ENCODE results near the gene HRK. TPM values are rescaled to one million over a fixed set of nuclear protein-coding genes. Genes with fewer than 3 reads are reported as not detected.

The HRK gene
- total RNA-seq, 4 donors from 2014 or later, result 0.11 to 0.17 TPM; not detected in 2

DNA sequence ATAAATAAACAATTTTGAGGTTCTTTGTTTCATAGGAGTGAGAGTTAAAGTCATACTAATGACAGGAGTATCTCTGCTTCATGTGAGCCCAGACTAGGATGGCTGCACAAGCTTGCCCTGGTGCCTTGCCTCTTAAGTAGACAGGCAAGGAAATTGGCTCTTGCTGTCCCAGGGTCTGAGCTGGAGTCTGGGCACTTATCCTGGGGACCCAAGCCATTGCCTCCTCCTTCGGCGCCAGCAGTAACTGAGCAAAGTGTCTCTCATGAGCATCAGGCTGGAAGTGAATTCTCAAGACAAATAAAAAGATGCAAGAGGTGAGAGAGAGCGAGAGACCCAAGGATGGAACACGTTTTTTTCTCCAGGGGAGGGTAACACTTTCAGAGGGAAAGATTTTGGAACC lies 22.6 kb upstream of the HRK start:
- H3K36me3 ChIP-seq, result no peaks in the 10 kb centered on the region
- no peaks in the 10 kb centered on the region for H3K9me3 ChIP-seq
- WGBS, result 59% methylated on average over 4 of the region's 4 CpGs
- H3K4me1 ChIP-seq, result no peaks in the 10 kb centered on the region
- TF ChIP-seq, protein P1, sequence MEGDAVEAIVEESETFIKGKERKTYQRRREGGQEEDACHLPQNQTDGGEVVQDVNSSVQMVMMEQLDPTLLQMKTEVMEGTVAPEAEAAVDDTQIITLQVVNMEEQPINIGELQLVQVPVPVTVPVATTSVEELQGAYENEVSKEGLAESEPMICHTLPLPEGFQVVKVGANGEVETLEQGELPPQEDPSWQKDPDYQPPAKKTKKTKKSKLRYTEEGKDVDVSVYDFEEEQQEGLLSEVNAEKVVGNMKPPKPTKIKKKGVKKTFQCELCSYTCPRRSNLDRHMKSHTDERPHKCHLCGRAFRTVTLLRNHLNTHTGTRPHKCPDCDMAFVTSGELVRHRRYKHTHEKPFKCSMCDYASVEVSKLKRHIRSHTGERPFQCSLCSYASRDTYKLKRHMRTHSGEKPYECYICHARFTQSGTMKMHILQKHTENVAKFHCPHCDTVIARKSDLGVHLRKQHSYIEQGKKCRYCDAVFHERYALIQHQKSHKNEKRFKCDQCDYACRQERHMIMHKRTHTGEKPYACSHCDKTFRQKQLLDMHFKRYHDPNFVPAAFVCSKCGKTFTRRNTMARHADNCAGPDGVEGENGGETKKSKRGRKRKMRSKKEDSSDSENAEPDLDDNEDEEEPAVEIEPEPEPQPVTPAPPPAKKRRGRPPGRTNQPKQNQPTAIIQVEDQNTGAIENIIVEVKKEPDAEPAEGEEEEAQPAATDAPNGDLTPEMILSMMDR (IDR thresholded peaks at IDR 0.05), result no peak
- no peak for TF ChIP-seq POLR2A (IDR thresholded peaks at IDR 0.05; ENCODE audit: low read depth)
- no peak for TF ChIP-seq POLR2AphosphoS5 (IDR thresholded peaks at IDR 0.05)
- no peak for TF ChIP-seq EP300 (IDR thresholded peaks at IDR 0.05)
- intact Hi-C loops (cut with DNase I), result no loop called here
- peaks cover 0 to 42% (median 0%) of the 10 kb centered on the region in 4 donors for H3K27me3 ChIP-seq
- DNase-seq (ENCODE audit: extremely low spot score), result no peak
- H3K27ac ChIP-seq (replicated peaks in 1 of 4), result no peak overlapping the region
- H3K4me3 ChIP-seq, result no peak overlapping the region

DNA sequence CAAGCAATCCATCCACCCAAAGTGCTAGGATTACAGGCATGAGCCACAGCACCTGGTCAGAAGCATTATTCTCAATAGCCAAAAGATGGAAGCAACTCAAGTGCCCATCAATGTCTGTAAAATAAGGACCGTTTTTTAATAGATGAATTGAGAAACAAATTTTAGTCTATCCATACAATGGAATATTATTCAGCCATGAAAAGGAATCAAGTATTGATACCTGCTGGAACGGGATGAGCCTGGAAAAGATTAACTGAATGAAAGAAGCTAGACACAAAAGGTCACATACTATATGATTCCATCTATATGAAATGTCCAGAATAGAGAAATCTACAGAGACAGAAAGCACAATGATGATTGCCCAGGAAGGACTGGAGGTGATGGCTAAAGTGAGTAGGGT lies 20.4 kb upstream of the HRK start:
- H3K4me3 ChIP-seq, result no peak overlapping the region
- no peaks in the 10 kb centered on the region for H3K36me3 ChIP-seq
- no peaks in the 10 kb centered on the region for H3K4me1 ChIP-seq
- no peak for DNase-seq (ENCODE audit: extremely low spot score)
- WGBS, result 81% methylated on average over 2 of the region's 2 CpGs
- H3K9me3 ChIP-seq, result no peaks in the 10 kb centered on the region
- intact Hi-C loops (cut with DNase I), result no loop called here
- peaks cover 0 to 62% (median 0%) of the 10 kb centered on the region in 4 donors for H3K27me3 ChIP-seq
- no peak overlapping the region for H3K27ac ChIP-seq (replicated peaks in 1 of 4)
- TF ChIP-seq, protein P1 (IDR thresholded peaks at IDR 0.05), result no peak
- TF ChIP-seq POLR2A (IDR thresholded peaks at IDR 0.05; ENCODE audit: low read depth), result no peak

DNA sequence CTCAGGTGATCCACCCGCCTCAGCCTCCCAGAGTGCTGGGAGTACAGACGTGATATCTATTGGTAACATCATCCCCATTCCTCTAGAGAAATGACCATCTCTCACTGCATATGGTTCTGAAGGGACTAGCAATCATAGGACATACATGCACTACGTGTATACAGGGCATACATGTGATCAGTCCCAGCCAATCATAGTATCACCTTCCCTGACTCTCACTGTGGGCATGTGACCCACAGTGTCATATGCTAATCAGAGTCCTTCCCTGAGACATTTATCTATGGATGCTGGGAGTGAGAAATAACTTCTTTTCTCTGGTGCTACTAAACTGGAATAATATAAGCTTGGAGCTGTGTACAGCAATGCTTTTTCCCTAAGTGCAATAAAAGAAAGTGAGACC lies 17.4 kb upstream of the HRK start:
- TF ChIP-seq EP300 (IDR thresholded peaks at IDR 0.05) (no peak), POLR2AphosphoS5 (IDR thresholded peaks at IDR 0.05) (no peak), POLR2A (IDR thresholded peaks at IDR 0.05; ENCODE audit: low read depth) (no peak)
- TF ChIP-seq, protein P1 (IDR thresholded peaks at IDR 0.05), result no peak
- no peaks in the 10 kb centered on the region for H3K4me1 ChIP-seq
- no peak overlapping the region for H3K27ac ChIP-seq (replicated peaks in 1 of 4)
- no peaks in the 10 kb centered on the region for H3K9me3 ChIP-seq
- intact Hi-C loops (cut with DNase I), result no loop called here
- 53% methylated on average over 3 of the region's 3 CpGs for WGBS
- peaks cover 0 to 55% (median 0%) of the 10 kb centered on the region in 4 donors for H3K27me3 ChIP-seq
- no peak overlapping the region for H3K4me3 ChIP-seq
- no peaks in the 10 kb centered on the region for H3K36me3 ChIP-seq
- no peak for DNase-seq (ENCODE audit: extremely low spot score)

GRCh38 chr12:116897476-116897875 lies 16.2 kb upstream of the HRK start:
- no peak for DNase-seq (ENCODE audit: extremely low spot score)
- Histone ChIP-seq H3K9me3 (no peaks in the 10 kb centered on the region), H3K4me3 (no peak overlapping the region), H3K36me3 (no peaks in the 10 kb centered on the region), H3K4me1 (no peaks in the 10 kb centered on the region), H3K27ac (replicated peaks in 1 of 4) (no peak overlapping the region), H3K27me3 (peaks cover 0 to 48% (median 0%) of the 10 kb centered on the region in 4 donors)
- TF ChIP-seq EP300 (IDR thresholded peaks at IDR 0.05) (no peak), POLR2A (IDR thresholded peaks at IDR 0.05; ENCODE audit: low read depth) (no peak), POLR2AphosphoS5 (IDR thresholded peaks at IDR 0.05) (no peak)
- TF ChIP-seq, protein P1 (IDR thresholded peaks at IDR 0.05), result no peak
- WGBS, result 81% methylated on average over 4 of the region's 4 CpGs
- intact Hi-C loops (cut with DNase I), result no loop called here

DNA sequence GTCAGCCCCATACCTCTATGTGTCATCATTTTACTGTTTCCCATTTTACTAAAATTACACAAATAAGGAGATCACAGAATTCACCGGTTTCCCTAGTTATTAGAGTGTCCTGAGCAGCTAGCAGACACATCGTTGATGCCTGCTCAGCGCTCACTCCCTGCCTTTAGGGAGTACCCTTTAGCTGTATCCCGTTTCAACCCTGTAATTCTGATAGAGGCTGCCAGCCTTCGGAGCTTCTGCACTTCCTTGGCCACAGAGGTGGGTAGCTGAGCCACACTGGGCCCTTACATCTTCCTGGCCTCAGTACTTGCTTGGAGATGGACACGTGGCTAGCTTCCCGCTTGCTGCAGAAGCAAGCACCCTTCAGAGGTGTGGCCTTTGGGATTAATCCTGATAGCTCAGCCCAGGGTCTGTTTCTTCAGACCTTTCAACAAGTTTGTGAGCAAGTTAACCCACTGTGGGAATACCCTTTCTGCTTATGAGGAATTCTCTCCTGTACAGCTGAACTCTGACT lies 15.2 kb upstream of the HRK start:
- Histone ChIP-seq H3K9me3 (no peaks in the 10 kb centered on the region), H3K27me3 (peaks cover 0 to 41% (median 0%) of the 10 kb centered on the region in 4 donors), H3K4me1 (no peaks in the 10 kb centered on the region), H3K36me3 (no peaks in the 10 kb centered on the region), H3K27ac (replicated peaks in 1 of 4) (no peak overlapping the region), H3K4me3 (no peak overlapping the region)
- 66% methylated on average over 7 of the region's 7 CpGs for WGBS
- TF ChIP-seq EP300 (IDR thresholded peaks at IDR 0.05), result no peak
- TF ChIP-seq POLR2AphosphoS5 (IDR thresholded peaks at IDR 0.05), result no peak
- TF ChIP-seq, protein P1 (IDR thresholded peaks at IDR 0.05), result no peak
- no peak for TF ChIP-seq POLR2A (IDR thresholded peaks at IDR 0.05; ENCODE audit: low read depth)
- intact Hi-C loops (cut with DNase I), result no loop called here
- DNase-seq (ENCODE audit: extremely low spot score), result no peak
